Measurements from ENCODE around the gene GALNT18.

GALNT18 gene

GRCh38 chr11:11496879-11497278, 124.9 kb downstream of the GALNT18 start:
- no peak for DNase-seq (ENCODE audit: low read depth)

- no peak for DNase-seq (ENCODE audit: low read depth)
Measured at GRCh38 chr11:11494348-11494747, 127.5 kb downstream of the GALNT18 start.

GRCh38 chr11:11493698-11494097, 128.1 kb downstream of the GALNT18 start:
- no peak for DNase-seq (ENCODE audit: low read depth)

GRCh38 chr11:11491589-11491988, 130.2 kb downstream of the GALNT18 start:
- DNase-seq (ENCODE audit: low read depth), result no peak

DNA sequence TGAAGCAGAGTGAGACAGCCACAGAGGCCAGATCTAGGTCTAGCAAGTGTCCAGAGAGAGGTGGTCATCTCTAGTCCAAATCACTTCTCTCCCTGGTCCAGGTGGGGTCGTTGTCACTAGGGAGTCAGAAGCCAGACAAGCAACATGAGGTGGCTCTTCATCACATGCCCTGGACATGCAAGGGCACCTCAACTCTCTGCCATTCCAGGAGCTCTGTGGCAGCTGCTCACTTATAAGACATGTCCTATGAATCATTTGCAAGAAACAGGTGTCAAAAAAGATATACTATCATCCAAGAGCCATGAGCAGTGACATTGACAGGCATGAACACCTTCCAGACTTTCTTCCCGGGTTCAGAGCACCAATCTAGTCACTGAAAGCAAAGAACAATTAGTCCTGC, 130.8 kb downstream of the GALNT18 start:
- DNase-seq (ENCODE audit: low read depth), result no peak

- DNase-seq (ENCODE audit: low read depth), result no peak
Measured at GRCh38 chr11:11486423-11486822, 135.4 kb downstream of the GALNT18 start.

DNA sequence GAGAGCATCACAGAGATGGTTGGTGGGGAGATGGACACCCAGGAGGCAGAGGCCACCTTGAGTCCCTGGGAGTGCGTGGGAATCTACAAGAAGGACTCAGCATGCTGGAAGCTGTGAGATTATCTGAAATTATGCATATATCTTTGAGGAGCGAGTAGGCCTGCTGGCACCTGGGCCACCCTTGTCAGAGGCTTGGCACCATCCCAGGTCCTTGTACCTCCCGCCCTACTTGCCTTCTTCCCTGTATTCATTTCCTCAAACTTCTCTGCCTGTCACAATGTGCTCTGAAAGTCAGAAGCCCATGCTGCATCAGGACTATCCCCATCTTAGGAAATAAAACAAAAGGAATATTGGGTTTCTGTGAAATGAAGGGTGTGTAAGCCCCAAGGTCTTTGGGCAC, 135.8 kb downstream of the GALNT18 start:
- no peak for DNase-seq (ENCODE audit: low read depth)

DNA sequence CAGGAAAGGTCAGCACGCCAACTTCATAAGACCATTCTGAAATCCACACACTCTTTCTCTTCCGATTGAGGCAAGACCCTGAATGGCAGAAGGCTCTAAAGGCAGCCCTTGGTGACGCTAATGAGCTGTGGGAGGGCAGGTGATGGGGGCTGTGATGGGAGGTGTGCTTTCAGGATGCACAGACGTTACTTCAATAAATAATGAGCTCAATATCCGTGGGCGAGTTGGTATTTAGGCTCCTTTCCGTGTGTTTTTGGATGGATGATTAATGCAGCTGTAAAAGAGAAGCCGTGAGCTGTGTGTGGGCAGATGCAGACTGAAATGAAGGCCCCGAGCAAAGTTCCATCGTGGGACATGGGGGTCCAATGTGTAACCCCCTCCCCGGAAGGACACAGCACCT, 138.2 kb downstream of the GALNT18 start:
- no peak for DNase-seq (ENCODE audit: low read depth)

GRCh38 chr11:11482730-11483129, 139.1 kb downstream of the GALNT18 start:
- DNase-seq (ENCODE audit: low read depth), result no peak

DNA sequence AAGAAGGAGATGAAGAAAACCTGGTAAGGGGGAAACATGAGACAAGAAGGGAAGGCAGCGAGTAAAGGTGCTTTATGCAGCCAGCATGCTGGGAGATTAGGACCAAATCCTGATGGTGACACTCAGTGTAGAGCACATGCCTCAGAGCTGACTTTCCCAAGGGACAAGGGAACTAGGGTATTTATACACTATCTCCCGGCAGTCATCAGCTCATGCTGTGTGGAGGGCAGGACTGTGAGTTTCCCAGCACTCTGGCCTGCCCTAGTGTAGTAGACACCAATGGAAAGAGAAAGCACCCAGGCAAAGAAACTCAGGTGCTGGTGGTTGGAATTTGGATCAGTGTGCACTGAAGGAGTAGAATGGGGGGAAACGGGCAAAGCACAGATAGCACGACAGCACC, 140.4 kb downstream of the GALNT18 start:
- no peak for DNase-seq (ENCODE audit: low read depth)

DNA sequence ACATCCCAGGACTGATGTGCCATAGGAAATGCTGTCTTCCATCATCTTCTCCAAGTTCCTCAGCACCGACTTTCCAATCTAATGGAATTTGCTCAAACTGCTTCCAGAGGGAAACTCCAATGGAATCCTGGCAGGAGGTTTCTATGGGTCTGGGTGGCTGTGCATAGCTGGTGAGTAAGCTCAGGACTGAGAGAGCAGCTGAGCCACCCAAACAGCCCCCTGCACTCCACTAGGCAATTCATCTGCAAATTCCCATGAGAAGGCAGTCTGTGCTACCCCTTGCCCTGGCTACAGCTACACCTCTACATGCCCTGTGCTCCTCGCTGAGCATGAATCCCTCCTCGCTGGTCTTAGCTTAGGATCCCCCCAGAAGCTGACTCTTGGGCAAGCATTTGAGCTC, 140.8 kb downstream of the GALNT18 start:
- no peak for DNase-seq (ENCODE audit: low read depth)

- DNase-seq (ENCODE audit: low read depth), result no peak
Measured at GRCh38 chr11:11478687-11479086, 143.1 kb downstream of the GALNT18 start.

DNA sequence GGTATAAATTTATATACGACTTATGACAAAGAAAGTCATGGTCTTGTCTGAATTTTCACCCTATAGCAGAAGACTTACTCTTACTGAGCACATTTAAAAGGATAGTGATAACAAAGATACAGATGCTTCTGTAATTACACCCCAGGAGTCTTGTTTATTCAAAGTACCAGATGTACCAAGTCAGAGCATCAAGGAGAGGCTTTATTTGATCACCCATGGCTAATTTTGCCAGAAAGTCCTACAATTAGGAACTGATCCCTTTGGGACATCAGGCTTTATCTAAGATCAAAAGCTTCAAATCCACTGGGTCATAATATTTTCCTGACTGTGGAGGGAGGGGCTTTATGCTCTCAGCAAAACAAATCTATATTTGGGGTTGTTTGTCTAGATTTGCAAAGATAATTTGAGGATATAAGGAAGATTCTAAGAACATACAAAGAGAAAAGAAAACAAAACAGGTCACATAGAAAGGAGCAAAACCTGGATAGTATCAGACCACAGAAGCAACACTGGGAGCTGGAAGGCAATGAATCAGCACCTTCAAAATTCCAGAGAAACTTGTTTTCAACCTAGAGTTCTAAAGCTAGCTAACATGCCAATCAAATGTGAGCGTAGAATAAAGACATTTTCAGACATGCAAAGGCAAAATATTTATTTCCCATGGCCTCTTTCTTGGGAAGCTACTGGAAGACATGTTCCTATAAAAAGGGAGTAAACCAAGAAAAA, 143.9 kb downstream of the GALNT18 start:
- no peak for DNase-seq (ENCODE audit: low read depth)

GRCh38 chr11:11476971-11477645, 144.7 kb downstream of the GALNT18 start:
- no peak for DNase-seq (ENCODE audit: low read depth)

DNA sequence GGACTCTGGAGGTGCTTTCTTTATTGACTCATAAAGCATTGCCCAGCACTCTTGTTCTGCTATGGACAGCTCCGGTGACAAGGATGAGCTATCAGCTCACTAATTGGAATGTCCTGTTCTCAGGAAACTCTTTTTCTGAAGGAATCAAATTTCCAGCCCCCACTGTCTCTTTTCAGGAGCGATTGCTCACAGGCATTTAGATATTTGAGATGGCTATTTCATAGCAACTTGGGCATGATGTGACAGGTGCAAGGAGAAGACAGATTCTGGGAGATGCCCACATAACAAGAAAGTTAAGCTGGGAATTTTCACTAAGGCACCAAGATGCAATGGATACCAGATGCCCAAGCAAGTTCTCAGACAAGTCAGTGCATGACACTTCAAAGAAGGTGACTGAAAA, 145.3 kb downstream of the GALNT18 start:
- DNase-seq (ENCODE audit: low read depth), result no peak

GRCh38 chr11:11472106-11472505, 149.7 kb downstream of the GALNT18 start:
- no peak for DNase-seq (ENCODE audit: low read depth)

DNA sequence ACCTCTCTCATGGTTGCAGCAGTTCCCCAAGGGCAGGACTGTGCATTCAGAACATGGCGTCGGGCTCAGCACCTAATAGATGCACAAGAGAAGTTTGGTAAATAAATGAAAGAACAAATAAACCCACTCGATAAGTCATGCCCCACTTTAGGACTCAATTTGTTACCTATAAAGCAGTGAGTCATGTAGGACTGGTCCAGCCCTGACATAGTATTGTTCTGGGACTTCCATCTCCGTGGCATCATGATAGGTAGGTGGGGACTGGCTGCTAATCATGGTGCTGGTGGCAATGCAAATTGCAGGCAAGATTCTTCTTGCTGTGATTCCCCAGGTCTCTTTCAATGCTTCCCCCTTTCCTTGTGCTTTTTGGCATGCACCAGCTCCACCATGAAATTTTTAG, 150.6 kb downstream of the GALNT18 start:
- no peak for DNase-seq (ENCODE audit: low read depth)

- DNase-seq (ENCODE audit: low read depth), result no peak
Measured at GRCh38 chr11:11468954-11469353, 152.9 kb downstream of the GALNT18 start.

DNA sequence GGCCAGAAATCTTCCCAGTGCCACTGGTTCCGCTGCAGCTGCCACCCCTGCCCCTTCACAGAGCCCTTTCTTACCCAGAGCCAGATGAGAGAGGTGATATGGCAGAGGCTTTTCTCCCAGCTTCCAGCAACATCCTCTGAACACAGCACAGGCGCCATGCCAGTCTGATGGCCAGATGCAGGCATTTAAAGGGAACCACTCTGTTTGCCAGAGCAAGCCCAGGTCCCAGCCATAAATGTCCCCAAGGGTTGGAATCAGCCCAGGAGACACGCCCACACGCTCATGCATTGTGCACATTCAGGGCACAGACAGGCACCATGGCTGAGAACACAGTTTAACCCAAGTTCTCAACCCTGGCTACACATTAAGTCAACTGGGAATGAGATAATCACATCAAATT, 154.5 kb downstream of the GALNT18 start:
- no peak for DNase-seq (ENCODE audit: low read depth)

DNA sequence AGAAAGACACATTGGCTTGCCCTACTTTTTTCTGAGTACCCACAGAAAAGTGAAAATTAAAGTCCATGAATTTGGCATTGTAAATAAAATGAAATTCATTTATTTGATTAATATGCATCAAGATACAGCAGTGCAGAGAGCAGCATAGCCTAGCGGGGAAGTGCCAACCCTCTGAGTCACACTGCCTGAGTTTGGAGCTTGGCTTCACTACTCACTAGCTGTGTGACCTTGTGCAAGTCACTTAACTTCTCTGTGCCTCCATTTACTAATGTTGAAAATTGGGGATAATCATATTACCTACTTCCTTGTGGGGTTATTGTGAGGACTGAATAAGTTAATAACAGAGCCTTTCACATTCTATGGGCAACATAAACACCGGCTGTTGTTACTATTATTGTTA, 157.2 kb downstream of the GALNT18 start:
- no peak for DNase-seq (ENCODE audit: low read depth)

GRCh38 chr11:11463405-11463804, 158.4 kb downstream of the GALNT18 start:
- no peak for DNase-seq (ENCODE audit: low read depth)

DNA sequence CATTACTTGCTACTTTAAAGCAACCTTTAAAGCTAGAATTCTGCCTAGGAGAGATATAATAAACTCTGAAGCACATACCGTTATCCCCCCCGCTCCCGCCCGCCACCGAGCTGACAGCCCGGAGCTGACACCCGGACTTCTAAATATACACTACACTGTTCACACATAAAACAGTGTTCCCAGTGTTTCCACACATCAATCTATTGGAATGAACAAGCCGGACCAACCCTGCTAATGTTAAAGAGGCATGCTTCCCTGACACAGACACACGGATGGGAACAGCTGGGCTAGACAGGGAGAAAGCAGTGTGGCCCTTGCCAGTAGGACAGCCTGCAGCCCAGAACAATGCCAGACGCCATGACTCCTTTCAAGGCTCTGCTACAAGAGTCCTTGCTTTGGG, 160.3 kb downstream of the GALNT18 start:
- DNase-seq (ENCODE audit: low read depth), result no peak

GRCh38 chr11:11459578-11459977, 162.2 kb downstream of the GALNT18 start:
- no peak for DNase-seq (ENCODE audit: low read depth)

DNA sequence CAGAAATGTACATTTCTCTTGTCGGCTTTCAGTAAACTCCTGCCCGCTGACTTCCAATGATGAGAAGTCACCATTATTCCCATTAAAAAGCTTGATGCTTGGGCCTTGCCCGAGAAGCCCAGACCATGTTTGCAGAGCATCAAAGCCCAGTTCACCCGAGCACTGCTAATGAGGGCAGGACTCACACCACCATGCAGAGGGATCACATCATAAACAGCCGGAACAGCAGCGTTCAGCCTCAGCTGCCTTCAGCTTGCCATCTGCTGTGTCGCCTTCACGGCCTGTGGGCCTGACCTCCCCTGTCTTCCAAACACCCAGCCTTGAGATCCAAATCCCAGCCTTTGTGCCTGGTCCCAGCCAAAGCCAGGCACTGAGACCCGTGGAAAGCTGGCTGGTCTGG, 163.3 kb downstream of the GALNT18 start:
- no peak for DNase-seq (ENCODE audit: low read depth)

Measured in activated T-helper 9 cell treated with anti-CD3 and anti-CD28 coated beads, Interleukin-2, amount 50 U/mL, for 16 hours (primary cell).